GM12892 (cell line): ENCODE results near the gene BORCS5.

ENCODE experiments used
- DNase-seq: peaks from one replicate; pipeline ENCODE4 v3.0.0; 2011; ENCODE audit not compliant: insufficient read length
- FAIRE-seq: peaks from 2 replicates; lab custom pipeline; 2011; peaks lifted over from hg19 to GRCh38; lab: Jason Lieb, UNC
- POLR2A ChIP-seq: IDR thresholded peaks from 2 replicates; pipeline ENCODE4 v1.6.1; 2011; ENCODE audit warnings: low read depth, low read length, control low read depth
- POLR2AphosphoS5 ChIP-seq: IDR thresholded peaks from 2 replicates; pipeline ENCODE4 v1.6.1; 2011; ENCODE audit warnings: low read depth, low read length, control low read depth
- TAF1 ChIP-seq: IDR thresholded peaks from 2 replicates; pipeline ENCODE4 v1.6.1; 2011; ENCODE audit warnings: low read depth, mild to moderate bottlenecking, control low read depth, low read length, borderline replicate concordance

Gene BORCS5

GRCh38 chr12:12428047-12428446 lies 71.2 kb downstream of the BORCS5 start:
- TF ChIP-seq TAF1 (no peak), POLR2AphosphoS5 (no peak), POLR2A (no peak)
- no peak for FAIRE-seq
- no peak for DNase-seq

DNA sequence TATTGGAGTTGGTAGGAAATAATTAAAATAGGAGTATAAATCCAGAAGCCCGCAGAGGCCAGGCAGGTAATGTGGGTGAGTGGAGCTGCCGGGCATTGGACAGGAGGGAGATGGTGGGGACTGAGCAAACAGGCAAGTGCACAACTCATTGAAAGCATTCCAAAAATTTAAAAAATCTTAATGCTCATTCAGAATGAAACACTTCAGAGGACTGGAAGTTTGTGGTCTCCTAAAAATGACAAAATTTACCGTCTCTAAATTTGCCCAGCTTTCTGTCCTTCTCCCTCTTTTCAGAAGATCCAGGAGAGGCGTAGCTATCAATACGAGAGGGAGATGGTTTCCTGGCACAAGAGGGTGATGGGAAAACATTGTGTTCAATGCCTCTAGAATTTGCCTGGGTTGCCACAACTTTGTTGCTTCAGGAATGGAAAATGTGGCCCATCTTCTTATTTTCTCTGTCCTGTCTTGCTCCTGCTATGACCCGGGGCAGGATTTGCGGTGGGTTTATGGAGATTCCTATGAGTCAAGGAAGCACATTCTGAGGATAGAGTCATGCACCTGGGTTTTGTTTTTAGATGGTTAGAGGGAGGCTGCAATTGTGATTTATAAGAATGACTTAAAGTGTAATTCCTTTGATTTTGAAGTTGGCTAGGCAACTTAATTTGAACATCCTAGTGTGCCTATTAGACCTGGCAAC lies 72.2 kb downstream of the BORCS5 start:
- DNase-seq (no peak), FAIRE-seq (no peak)
- TF ChIP-seq POLR2AphosphoS5 (no peak), POLR2A (no peak), TAF1 (no peak)

DNA sequence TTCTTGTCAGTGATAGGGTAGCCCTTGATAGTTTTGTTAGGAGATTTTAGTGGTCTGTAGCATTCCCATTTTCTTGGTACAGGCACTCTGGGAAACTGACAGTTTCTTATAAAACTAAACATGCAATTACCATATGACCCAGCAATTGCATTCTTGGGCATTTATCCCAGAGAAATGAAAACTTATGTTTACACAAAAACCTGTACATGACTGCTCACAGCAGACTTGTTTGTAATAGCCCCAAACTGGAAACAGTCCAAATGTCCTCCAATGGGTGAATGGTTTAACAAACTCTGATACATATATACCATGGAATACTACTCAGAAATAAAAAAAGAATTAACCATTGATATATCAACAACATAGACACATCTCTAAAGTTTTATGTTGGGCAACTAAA lies 75.5 kb downstream of the BORCS5 start:
- TF ChIP-seq POLR2AphosphoS5 (no peak), POLR2A (no peak), TAF1 (no peak)
- FAIRE-seq (no peak), DNase-seq (no peak)

- FAIRE-seq (no peak), DNase-seq (no peak)
- no peak for TF ChIP-seq POLR2A
- TF ChIP-seq TAF1 = no peak
- TF ChIP-seq POLR2AphosphoS5 = no peak
These were observed 76.4 kb downstream of the BORCS5 start for GRCh38 chr12:12433203-12433731.

- FAIRE-seq = no peak
- DNase-seq = no peak
- TF ChIP-seq POLR2A (no peak), TAF1 (no peak), POLR2AphosphoS5 (no peak)
These were observed 80.0 kb downstream of the BORCS5 start for GRCh38 chr12:12436831-12437345.

GRCh38 chr12:12439636-12440035 lies 82.8 kb downstream of the BORCS5 start:
- DNase-seq (no peak), FAIRE-seq (no peak)
- TF ChIP-seq TAF1 (no peak), POLR2AphosphoS5 (no peak), POLR2A (no peak)

DNA sequence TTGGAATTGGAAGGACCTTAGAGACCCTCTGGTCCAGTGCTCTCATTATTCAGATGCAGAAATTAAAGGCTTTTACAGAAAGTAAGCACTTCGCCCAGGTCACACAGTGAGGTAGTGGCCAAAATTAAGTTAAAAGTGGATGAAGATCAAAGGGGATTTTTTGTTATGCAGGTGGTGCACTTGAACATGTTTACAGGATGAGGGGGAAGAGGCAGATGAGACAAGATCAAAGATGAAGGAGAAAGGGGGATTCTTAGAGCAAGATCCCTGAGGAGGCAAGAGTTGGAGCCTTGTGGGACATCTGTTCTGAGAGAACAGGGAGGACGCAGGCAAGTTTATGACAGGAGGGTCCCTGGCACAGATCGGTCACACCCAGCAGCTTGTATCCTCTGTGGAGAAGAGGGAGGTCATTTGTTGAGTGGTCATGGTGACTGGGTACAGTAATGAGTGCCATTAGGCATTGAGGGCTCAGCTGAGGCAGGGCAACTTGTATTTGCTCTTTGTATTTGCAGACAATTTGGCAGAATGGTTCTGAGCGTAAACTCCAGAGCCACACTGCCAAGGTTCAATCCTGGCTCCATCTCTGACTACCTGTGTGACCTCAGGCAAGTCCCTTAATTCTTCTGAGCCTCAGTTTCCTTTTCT lies 84.0 kb downstream of the BORCS5 start:
- TF ChIP-seq POLR2AphosphoS5 = no peak
- TF ChIP-seq TAF1 = no peak
- no peak for TF ChIP-seq POLR2A
- FAIRE-seq = no peak
- DNase-seq = no peak

GRCh38 chr12:12441429-12441807 lies 84.5 kb downstream of the BORCS5 start:
- DNase-seq (no peak), FAIRE-seq (no peak)
- no peak for TF ChIP-seq POLR2AphosphoS5
- TF ChIP-seq TAF1 = no peak
- TF ChIP-seq POLR2A = no peak

- no peak for FAIRE-seq
- TF ChIP-seq POLR2A (no peak), TAF1 (no peak), POLR2AphosphoS5 (no peak)
These were observed 85.1 kb downstream of the BORCS5 start for GRCh38 chr12:12441843-12442461.

DNA sequence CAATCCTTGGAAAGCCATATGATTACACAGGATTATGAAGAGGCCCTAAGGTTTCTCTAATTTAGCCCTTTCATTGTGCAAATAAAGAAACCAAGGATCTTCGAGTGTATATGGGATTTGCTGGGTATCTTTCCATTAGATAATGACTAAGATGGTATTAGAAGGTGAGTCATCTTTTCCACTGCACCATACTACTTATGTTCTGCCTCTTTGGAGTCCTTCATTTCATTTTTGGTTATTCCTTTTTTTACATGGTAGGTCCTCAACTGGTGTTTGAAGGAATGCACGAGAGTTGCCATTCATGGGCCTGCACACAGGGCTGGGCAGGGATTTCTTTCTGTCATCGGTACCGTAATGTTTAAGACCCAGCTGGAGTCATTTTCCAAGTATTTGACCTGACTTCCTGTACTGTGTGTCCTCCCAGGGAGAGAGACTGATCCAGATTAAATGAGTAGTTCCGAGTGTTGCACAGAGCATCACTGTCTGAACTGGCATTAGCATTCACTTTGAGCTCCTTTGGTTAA lies 85.7 kb downstream of the BORCS5 start:
- FAIRE-seq = no peak
- no peak for DNase-seq
- TF ChIP-seq POLR2AphosphoS5 = no peak
- TF ChIP-seq POLR2A = no peak
- TF ChIP-seq TAF1 = no peak

More at GRCh38 chr12:12441843-12442461, 85.1 kb downstream of the BORCS5 start:
- no peak for DNase-seq

DNA sequence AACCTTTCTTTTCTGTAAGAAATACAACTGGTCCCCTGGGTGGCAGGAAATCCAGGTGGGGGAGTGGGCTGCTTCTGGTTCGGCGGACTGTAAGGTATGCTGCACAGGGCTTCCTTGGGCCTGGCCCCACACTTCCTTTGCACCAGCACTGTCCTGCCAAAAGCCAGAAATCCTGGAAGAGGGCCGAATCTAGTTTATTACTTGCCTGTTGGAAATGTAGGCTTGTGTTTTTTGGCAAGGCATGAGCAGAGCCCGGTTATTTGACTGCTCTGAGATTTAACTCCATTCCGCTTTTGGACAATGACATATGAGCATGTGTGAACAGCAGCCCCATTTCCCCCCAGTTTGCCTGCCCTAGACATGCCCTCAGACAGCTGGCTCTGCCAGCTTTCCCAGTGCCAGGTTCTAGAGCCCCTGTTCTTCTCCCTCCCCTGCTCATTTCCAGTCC lies 86.6 kb downstream of the BORCS5 start:
- no peak for DNase-seq
- FAIRE-seq = no peak
- no peak for TF ChIP-seq POLR2A
- TF ChIP-seq TAF1 = no peak
- TF ChIP-seq POLR2AphosphoS5 = no peak
